Measurements from ENCODE around the gene SLC27A4.

DNA sequence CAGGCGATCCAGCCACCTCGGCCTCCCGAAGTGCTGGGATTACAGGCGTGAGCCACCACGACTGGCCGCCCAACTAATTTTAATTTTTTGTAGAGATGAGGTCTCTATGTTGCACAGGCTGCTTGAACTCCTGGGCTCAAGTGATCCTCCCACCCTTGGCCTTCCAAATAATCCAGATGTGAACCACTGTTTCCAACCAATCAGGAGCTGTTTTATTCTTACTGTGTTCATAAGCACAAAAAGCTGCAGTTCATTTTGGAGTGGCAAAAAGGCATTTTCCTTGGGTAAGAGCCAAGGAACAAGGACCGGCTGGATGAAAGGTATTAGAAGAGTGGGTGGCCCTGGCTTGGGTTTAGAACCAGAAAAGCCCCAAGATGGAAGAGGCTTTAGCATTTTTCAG, 5.2 kb upstream of the SLC27A4 start:
- no peak for TF ChIP-seq CTCF (IDR thresholded peaks at IDR 0.05)
- TF ChIP-seq EP300 (IDR thresholded peaks at IDR 0.05), result no peak
